Measurements from ENCODE around the gene RAD51C.

The RAD51C gene

GRCh38 chr17:58691701-58692238, 632 bp upstream of the RAD51C start, which contains the start of gene TEX14:
TEX14 (minus strand) TSS chr17:58692045; CDS start chr17:58652001, 40,044 bp downstream.
- no peak within 1 kb of the TSS for H2BK5ac ChIP-seq (ENCODE audit: low read depth, low read length, poor library complexity, severe bottlenecking)
- H3K4me2 ChIP-seq (ENCODE audit: low read length, poor library complexity, severe bottlenecking), result peak within 1 kb of the TSS; percentile 24
- no peak within 1 kb of the TSS for H3K18ac ChIP-seq (ENCODE audit: low read depth in 1 of 2, low read length in 2 of 2)
- H3K27me3 ChIP-seq (ENCODE audit: control insufficient read depth in 1 of 2, insufficient read depth in 1 of 2, low read length in 2 of 2), result no peaks in the 10 kb centered on the region
- peak within 1 kb of the TSS; percentile 21 for H4K91ac ChIP-seq (ENCODE audit: low read length)
- DNase-seq, result no peak
- H3K79me1 ChIP-seq (replicated peaks; ENCODE audit: low read length, poor library complexity, severe bottlenecking), result no peaks in the 10 kb centered on the region
- H3K23ac ChIP-seq (ENCODE audit: low read length in 2 of 2), result no peak within 1 kb of the TSS
- peak within 1 kb of the TSS; percentile 62 to 78 for H3K4ac ChIP-seq (ENCODE audit: low read depth in 1 of 2, low read length in 2 of 2)
- peak within 1 kb of the TSS; percentile 11 for H3K27ac ChIP-seq (ENCODE audit: low read length, poor library complexity, severe bottlenecking)
- no peak within 1 kb of the TSS for H2BK120ac ChIP-seq (ENCODE audit: low read depth, low read length)
- peak within 1 kb of the TSS; percentile 58 to 93 for H3K4me3 ChIP-seq (ENCODE audit: insufficient read depth in 1 of 2, low read depth in 1 of 2, low read length in 2 of 2)
- H2BK15ac ChIP-seq (ENCODE audit: low read depth, poor library complexity, severe bottlenecking), result no peak within 1 kb of the TSS
- no peak within 1 kb of the TSS for H2AK5ac ChIP-seq (ENCODE audit: low read length, severe bottlenecking)
- H2BK12ac ChIP-seq (ENCODE audit: low read length in 2 of 2), result no peak within 1 kb of the TSS
- peak within 1 kb of the TSS; percentile 80 for H4K8ac ChIP-seq (ENCODE audit: low read length)
- WGBS, result 93% methylated on average over 16 of the region's 19 CpGs
- peaks cover 3% of the 10 kb centered on the region for H3K4me1 ChIP-seq (ENCODE audit: control insufficient read depth, insufficient read depth, low read depth, low read length)
- H3K9ac ChIP-seq (ENCODE audit: low read length), result peak within 1 kb of the TSS; percentile 88
- H3K36me3 ChIP-seq (ENCODE audit: control insufficient read depth in 1 of 2, insufficient read depth in 2 of 2, low read depth in 1 of 2, low read length in 2 of 2), result peaks cover 0 to under 1% of the 10 kb centered on the region in 2 experiments
- H3K9me3 ChIP-seq (ENCODE audit: control insufficient read depth, low read length), result no peaks in the 10 kb centered on the region
- peak within 1 kb of the TSS; percentile 97 for H2AFZ ChIP-seq (ENCODE audit: low read depth, low read length)
- no peak within 1 kb of the TSS for H3K14ac ChIP-seq (ENCODE audit: low read length in 2 of 2)

- H4K8ac ChIP-seq (ENCODE audit: low read length), result no peak overlapping the region
- no peaks in the 10 kb centered on the region for H3K79me1 ChIP-seq (replicated peaks; ENCODE audit: low read length, poor library complexity, severe bottlenecking)
- H3K18ac ChIP-seq (ENCODE audit: low read depth in 1 of 2, low read length in 2 of 2), result no peak overlapping the region
- H3K4ac ChIP-seq (ENCODE audit: low read depth in 1 of 2, low read length in 2 of 2), result no peak overlapping the region
- WGBS, result 90% methylated on average over 8 of the region's 8 CpGs
- no peak overlapping the region for H2AFZ ChIP-seq (ENCODE audit: low read depth, low read length)
- peak overlapping the region in 1 of 2 experiments; percentile 93 for H3K4me3 ChIP-seq (ENCODE audit: insufficient read depth in 1 of 2, low read depth in 1 of 2, low read length in 2 of 2)
- H2AK5ac ChIP-seq (ENCODE audit: low read length, severe bottlenecking), result no peak overlapping the region
- no peak overlapping the region for H3K23ac ChIP-seq (ENCODE audit: low read length in 2 of 2)
- no peak overlapping the region for H3K14ac ChIP-seq (ENCODE audit: low read length in 2 of 2)
- no peak overlapping the region for H2BK12ac ChIP-seq (ENCODE audit: low read length in 2 of 2)
- H2BK15ac ChIP-seq (ENCODE audit: low read depth, poor library complexity, severe bottlenecking), result no peak overlapping the region
- peak overlapping the region; percentile 88 for H3K9ac ChIP-seq (ENCODE audit: low read length)
- H3K36me3 ChIP-seq (ENCODE audit: control insufficient read depth in 1 of 2, insufficient read depth in 2 of 2, low read depth in 1 of 2, low read length in 2 of 2), result peaks cover 0 to 3% of the 10 kb centered on the region in 2 experiments
- no peaks in the 10 kb centered on the region for H3K9me3 ChIP-seq (ENCODE audit: control insufficient read depth, low read length)
- no peak for DNase-seq
- peaks cover 2% of the 10 kb centered on the region for H3K4me1 ChIP-seq (ENCODE audit: control insufficient read depth, insufficient read depth, low read depth, low read length)
- H4K91ac ChIP-seq (ENCODE audit: low read length), result no peak overlapping the region
- peak overlapping the region; percentile 28 for H3K4me2 ChIP-seq (ENCODE audit: low read length, poor library complexity, severe bottlenecking)
- H2BK5ac ChIP-seq (ENCODE audit: low read depth, low read length, poor library complexity, severe bottlenecking), result no peak overlapping the region
- H3K27ac ChIP-seq (ENCODE audit: low read length, poor library complexity, severe bottlenecking), result no peak overlapping the region
- H3K27me3 ChIP-seq (ENCODE audit: control insufficient read depth in 1 of 2, insufficient read depth in 1 of 2, low read length in 2 of 2), result no peaks in the 10 kb centered on the region
- H2BK120ac ChIP-seq (ENCODE audit: low read depth, low read length), result no peak overlapping the region
Observed at GRCh38 chr17:58693208-58693607, 806 bp downstream of the RAD51C start.

GRCh38 chr17:58693751-58694150, 1.3 kb downstream of the RAD51C start:
- no peak for DNase-seq
- no peak overlapping the region for H2AK5ac ChIP-seq (ENCODE audit: low read length, severe bottlenecking)
- H4K8ac ChIP-seq (ENCODE audit: low read length), result no peak overlapping the region
- no peaks in the 10 kb centered on the region for H3K79me1 ChIP-seq (replicated peaks; ENCODE audit: low read length, poor library complexity, severe bottlenecking)
- H3K4ac ChIP-seq (ENCODE audit: low read depth in 1 of 2, low read length in 2 of 2), result no peak overlapping the region
- H3K4me2 ChIP-seq (ENCODE audit: low read length, poor library complexity, severe bottlenecking), result no peak overlapping the region
- peaks cover 0 to 3% of the 10 kb centered on the region in 2 experiments for H3K36me3 ChIP-seq (ENCODE audit: control insufficient read depth in 1 of 2, insufficient read depth in 2 of 2, low read depth in 1 of 2, low read length in 2 of 2)
- H3K23ac ChIP-seq (ENCODE audit: low read length in 2 of 2), result no peak overlapping the region
- no peak overlapping the region for H2AFZ ChIP-seq (ENCODE audit: low read depth, low read length)
- no peaks in the 10 kb centered on the region for H3K9me3 ChIP-seq (ENCODE audit: control insufficient read depth, low read length)
- 97% methylated on average over 1 of the region's 2 CpGs for WGBS
- no peak overlapping the region for H3K14ac ChIP-seq (ENCODE audit: low read length in 2 of 2)
- no peak overlapping the region for H3K27ac ChIP-seq (ENCODE audit: low read length, poor library complexity, severe bottlenecking)
- H2BK12ac ChIP-seq (ENCODE audit: low read length in 2 of 2), result no peak overlapping the region
- peak overlapping the region in 1 of 2 experiments; percentile 93 for H3K4me3 ChIP-seq (ENCODE audit: insufficient read depth in 1 of 2, low read depth in 1 of 2, low read length in 2 of 2)
- H3K4me1 ChIP-seq (ENCODE audit: control insufficient read depth, insufficient read depth, low read depth, low read length), result peaks cover 2% of the 10 kb centered on the region
- no peak overlapping the region for H3K18ac ChIP-seq (ENCODE audit: low read depth in 1 of 2, low read length in 2 of 2)
- H2BK5ac ChIP-seq (ENCODE audit: low read depth, low read length, poor library complexity, severe bottlenecking), result no peak overlapping the region
- H4K91ac ChIP-seq (ENCODE audit: low read length), result no peak overlapping the region
- no peaks in the 10 kb centered on the region for H3K27me3 ChIP-seq (ENCODE audit: control insufficient read depth in 1 of 2, insufficient read depth in 1 of 2, low read length in 2 of 2)
- peak overlapping the region; percentile 88 for H3K9ac ChIP-seq (ENCODE audit: low read length)
- no peak overlapping the region for H2BK15ac ChIP-seq (ENCODE audit: low read depth, poor library complexity, severe bottlenecking)
- no peak overlapping the region for H2BK120ac ChIP-seq (ENCODE audit: low read depth, low read length)

GRCh38 chr17:58694302-58694701, 1.9 kb downstream of the RAD51C start:
- H3K79me1 ChIP-seq (replicated peaks; ENCODE audit: low read length, poor library complexity, severe bottlenecking), result no peaks in the 10 kb centered on the region
- no peak overlapping the region for H3K4ac ChIP-seq (ENCODE audit: low read depth in 1 of 2, low read length in 2 of 2)
- H3K27ac ChIP-seq (ENCODE audit: low read length, poor library complexity, severe bottlenecking), result no peak overlapping the region
- no peak overlapping the region for H4K91ac ChIP-seq (ENCODE audit: low read length)
- no peak overlapping the region for H2AFZ ChIP-seq (ENCODE audit: low read depth, low read length)
- H3K18ac ChIP-seq (ENCODE audit: low read depth in 1 of 2, low read length in 2 of 2), result no peak overlapping the region
- H3K14ac ChIP-seq (ENCODE audit: low read length in 2 of 2), result no peak overlapping the region
- H3K27me3 ChIP-seq (ENCODE audit: control insufficient read depth in 1 of 2, insufficient read depth in 1 of 2, low read length in 2 of 2), result no peaks in the 10 kb centered on the region
- no peak overlapping the region for H2AK5ac ChIP-seq (ENCODE audit: low read length, severe bottlenecking)
- no peak overlapping the region for H2BK15ac ChIP-seq (ENCODE audit: low read depth, poor library complexity, severe bottlenecking)
- no peaks in the 10 kb centered on the region for H3K9me3 ChIP-seq (ENCODE audit: control insufficient read depth, low read length)
- H3K23ac ChIP-seq (ENCODE audit: low read length in 2 of 2), result no peak overlapping the region
- no peak overlapping the region for H2BK120ac ChIP-seq (ENCODE audit: low read depth, low read length)
- no peak overlapping the region for H3K4me2 ChIP-seq (ENCODE audit: low read length, poor library complexity, severe bottlenecking)
- DNase-seq, result no peak
- H3K9ac ChIP-seq (ENCODE audit: low read length), result peak overlapping the region; percentile 88
- WGBS, result 89% methylated on average over 8 of the region's 8 CpGs
- no peak overlapping the region for H4K8ac ChIP-seq (ENCODE audit: low read length)
- H3K4me3 ChIP-seq (ENCODE audit: insufficient read depth in 1 of 2, low read depth in 1 of 2, low read length in 2 of 2), result no peak overlapping the region
- no peak overlapping the region for H2BK12ac ChIP-seq (ENCODE audit: low read length in 2 of 2)
- no peak overlapping the region for H2BK5ac ChIP-seq (ENCODE audit: low read depth, low read length, poor library complexity, severe bottlenecking)
- H3K36me3 ChIP-seq (ENCODE audit: control insufficient read depth in 1 of 2, insufficient read depth in 2 of 2, low read depth in 1 of 2, low read length in 2 of 2), result peaks cover 0 to 4% of the 10 kb centered on the region in 2 experiments
- peaks cover 2% of the 10 kb centered on the region for H3K4me1 ChIP-seq (ENCODE audit: control insufficient read depth, insufficient read depth, low read depth, low read length)
